ENCODE results near the gene NUDT16L1.

GRCh38 chr16:4660454-4661007, 32.8 kb upstream of the NUDT16L1 start:
- TF ChIP-seq IRF2 (CRISPR knock-in tag; IDR thresholded peaks at IDR 0.05; ENCODE audit: borderline replicate concordance, low read depth) (no peak), ZNF317 (CRISPR knock-in tag; IDR thresholded peaks at IDR 0.05; ENCODE audit: borderline replicate concordance, low read depth) (no peak), JUN (CRISPR knock-in tag; IDR thresholded peaks at IDR 0.05) (no peak), CTCF (IDR thresholded peaks at IDR 0.05) (no peak), USF2 (CRISPR knock-in tag; IDR thresholded peaks at IDR 0.05) (no peak), ATF3 (CRISPR knock-in tag; conservative IDR thresholded peaks at IDR 0.05) (no peak), ERG (CRISPR knock-in tag; IDR thresholded peaks at IDR 0.05) (no peak), ZBTB43 (CRISPR knock-in tag; IDR thresholded peaks at IDR 0.05) (no peak), SP1 (CRISPR knock-in tag; conservative IDR thresholded peaks at IDR 0.05) (no peak), TP53 (CRISPR knock-in tag; IDR thresholded peaks at IDR 0.05) (no peak), MAX (CRISPR knock-in tag; IDR thresholded peaks at IDR 0.05) (no peak), FOXJ3 (CRISPR knock-in tag; IDR thresholded peaks at IDR 0.05; ENCODE audit: borderline replicate concordance) (no peak), NFE2L1 (CRISPR knock-in tag; IDR thresholded peaks at IDR 0.05) (no peak)
